PC-3 (cell line): ENCODE results near the gene TSSC4. TPM values are rescaled to one million over a fixed set of nuclear protein-coding genes. Genes with fewer than 3 reads are reported as not detected.

ENCODE experiments used
- ATAC-seq: fragments of 200-7000 bp; cut with Tn5 transposase; 2 replicates; pipeline ENCODE4 v1.9.1; 2020; ENCODE audit warnings: mild to moderate bottlenecking, moderate library complexity
- BruUV-seq: library from RNA; stranded (reverse); fragments of 400-500 nt; replicated peaks from 2 replicates; lab custom pipeline; 2021; lab: Mats Ljungman, UMichigan
- CTCF ChIA-PET: fragments of 300-600 bp; sonication (Branson Sonifier 250); formaldehyde crosslinking; loops from one replicate; lab custom pipeline; 2022; ENCODE audit warnings: antibody characterized with exemption; lab: Charles Lee
- POLR2A ChIA-PET: fragments of 300-600 bp; sonication (Branson Sonifier 250); formaldehyde crosslinking; loops from one replicate; lab custom pipeline; 2022; ENCODE audit warnings: antibody characterized with exemption; ENCODE audit not compliant: unreplicated experiment; lab: Charles Lee
- DNase-seq: peaks from one replicate; pipeline ENCODE4 v3.0.0-alpha.2; 2015
- H2AFZ ChIP-seq: fragments of 300-600 bp; sonication (generic); 2 replicates; pipeline ENCODE4 v1.6.0; 2016; ENCODE audit warnings: antibody characterized with exemption, low read length
- H3F3A ChIP-seq: fragments of 300-600 bp; sonication (generic); one replicate; pipeline ENCODE4 v1.6.0; 2017; ENCODE audit warnings: antibody characterized with exemption, low read length, control low read depth, mild to moderate bottlenecking; ENCODE audit not compliant: unreplicated experiment
- H3K27ac ChIP-seq: fragments of 300-600 bp; sonication (generic); 2 replicates; pipeline ENCODE4 v1.5.1; 2016; ENCODE audit warnings: mild to moderate bottlenecking, low read length
- H3K27me3 ChIP-seq: fragments of 300-600 bp; sonication (generic); 2 replicates; pipeline ENCODE4 v1.6.1; 2016; ENCODE audit warnings: low read length, mixed read lengths
- H3K36me3 ChIP-seq: fragments of 300-600 bp; sonication (generic); 2 replicates; pipeline ENCODE4 v1.6.1; 2016; ENCODE audit warnings: low read depth, mixed run types, low read length, mixed read lengths
- H3K4me1 ChIP-seq: fragments of 300-600 bp; sonication (generic); 2 replicates; pipeline ENCODE4 v1.5.1; 2016; ENCODE audit warnings: low read length; ENCODE audit not compliant: insufficient read depth
- H3K4me2 ChIP-seq: fragments of 300-600 bp; sonication (generic); 2 replicates; pipeline ENCODE4 v1.6.0; 2016; ENCODE audit warnings: low read length
- H3K4me3 ChIP-seq: fragments of 300-600 bp; sonication (generic); 2 replicates; pipeline ENCODE4 v1.5.1; 2016; ENCODE audit warnings: mild to moderate bottlenecking, low read length, mixed read lengths
- H3K79me2 ChIP-seq: fragments of 300-600 bp; sonication (generic); 2 replicates; pipeline ENCODE4 v1.6.1; 2017; ENCODE audit warnings: low read length, mixed read lengths
- H3K9ac ChIP-seq: fragments of 300-600 bp; sonication (generic); 2 replicates; pipeline ENCODE4 v1.6.0; 2016; ENCODE audit warnings: mild to moderate bottlenecking, low read length
- H3K9me2 ChIP-seq: fragments of 300-600 bp; sonication (generic); replicated peaks from 2 replicates; pipeline ENCODE4 v1.6.1; 2016; ENCODE audit warnings: mixed run types, low read length, mixed read lengths
- H3K9me3 ChIP-seq: fragments of 300-600 bp; sonication (generic); 2 replicates; pipeline ENCODE4 v1.6.1; 2016; ENCODE audit warnings: low read length, mixed read lengths
- H4K20me1 ChIP-seq: fragments of 300-600 bp; sonication (generic); 2 replicates; pipeline ENCODE4 v1.6.1; 2016; ENCODE audit warnings: low read length, mixed read lengths
- EZH2 ChIP-seq: fragments of 300-600 bp; sonication (generic); IDR thresholded peaks from one replicate; pipeline ENCODE4 v1.6.1; 2017; ENCODE audit warnings: antibody characterized with exemption, mild to moderate bottlenecking, low read length; ENCODE audit not compliant: unreplicated experiment
- EZH2phosphoT487 ChIP-seq: fragments of 300-600 bp; sonication (generic); IDR thresholded peaks from 2 replicates; pipeline ENCODE4 v1.6.1; 2018; ENCODE audit warnings: mild to moderate bottlenecking, antibody characterized with exemption, low read length, borderline replicate concordance
- intact Hi-C: fragments of 100-400 bp; cut with micrococcal nuclease; formaldehyde crosslinking; loops from 2 replicates; pipeline ENCODE4 v1.9.0; 2023
- total RNA-seq: library from RNA; depleted of rRNA; stranded (reverse); fragments of >200 nt; gene quantifications from 2 replicates; pipeline ENCODE4 v1.2.3, GENCODE V29; 2014
- TF ChIP-seq, protein P1 (sequence below): fragments of 300-600 bp; sonication (generic); conservative IDR thresholded peaks from 2 replicates; pipeline ENCODE4 v1.5.1; 2017; ENCODE audit warnings: antibody characterized with exemption, low read depth, mild to moderate bottlenecking, low read length

TSSC4 gene
- total RNA-seq, 1 experiment from 2014 or later, result 88.3 TPM

DNA sequence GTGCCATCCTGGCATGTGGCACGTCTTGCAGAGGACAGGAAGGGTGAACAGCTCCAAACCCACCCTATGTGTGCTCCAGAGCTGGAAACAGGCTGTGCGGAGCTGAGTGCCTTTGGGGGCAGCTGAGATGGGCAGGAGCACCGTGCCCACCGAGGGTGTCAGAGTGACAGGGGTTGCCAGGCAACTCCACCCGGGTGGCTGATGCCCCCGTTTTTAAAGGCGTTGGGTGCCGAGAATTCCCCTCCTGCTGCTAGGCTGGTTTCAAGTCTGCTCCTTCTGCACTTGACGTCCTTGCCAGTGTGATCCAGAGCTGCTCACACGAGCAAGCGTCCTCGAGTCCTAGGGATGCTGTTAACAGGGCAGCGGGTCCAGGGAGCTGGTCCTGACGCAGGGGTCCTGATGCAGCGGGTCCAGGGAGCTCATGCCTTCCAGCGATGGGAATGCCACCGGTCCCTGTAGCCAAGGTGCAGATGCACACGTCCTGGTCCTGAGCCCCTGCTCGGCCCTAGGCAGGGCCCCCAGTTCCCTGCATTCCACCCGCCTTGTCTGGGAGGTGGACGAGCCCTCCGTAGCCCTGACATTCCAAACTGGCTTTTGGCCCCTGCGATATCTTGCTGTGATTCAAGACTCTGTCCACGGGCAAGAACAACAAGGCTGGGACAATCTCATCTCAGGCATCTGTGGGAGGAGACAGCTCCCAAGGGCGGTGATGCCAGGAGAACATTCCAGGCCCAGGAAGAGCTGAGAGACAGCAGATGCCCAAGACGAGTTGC is 49.2 kb downstream of the TSSC4 start:
- Histone ChIP-seq H3K4me1 (no peaks in the 10 kb centered on the region), H3K79me2 (no peaks in the 10 kb centered on the region), H3F3A (no peaks in the 10 kb centered on the region), H3K27ac (no peak overlapping the region), H3K9ac (no peak overlapping the region), H3K4me3 (no peak overlapping the region), H2AFZ (no peak overlapping the region), H3K27me3 (peaks cover 7% of the 10 kb centered on the region; the same call in 1 of the 2 replicates), H3K4me2 (no peak overlapping the region), H3K9me2 (no peaks in the 10 kb centered on the region), H4K20me1 (no peaks in the 10 kb centered on the region), H3K9me3 (no peaks in the 10 kb centered on the region), H3K36me3 (no peaks in the 10 kb centered on the region)
- intact Hi-C loops, result no loop called here
- ChIA-PET POLR2A (interaction anchor here (0.6 kb wide), 1 partner anchor 36 kb away, joined by 3 read pairs; no protein-coding TSS in a partner anchor), CTCF (no interaction called here)
- no peak for DNase-seq
- ATAC-seq, result no peak
- TF ChIP-seq EZH2phosphoT487 (no peak), EZH2 (no peak)
- TF ChIP-seq, protein P1, sequence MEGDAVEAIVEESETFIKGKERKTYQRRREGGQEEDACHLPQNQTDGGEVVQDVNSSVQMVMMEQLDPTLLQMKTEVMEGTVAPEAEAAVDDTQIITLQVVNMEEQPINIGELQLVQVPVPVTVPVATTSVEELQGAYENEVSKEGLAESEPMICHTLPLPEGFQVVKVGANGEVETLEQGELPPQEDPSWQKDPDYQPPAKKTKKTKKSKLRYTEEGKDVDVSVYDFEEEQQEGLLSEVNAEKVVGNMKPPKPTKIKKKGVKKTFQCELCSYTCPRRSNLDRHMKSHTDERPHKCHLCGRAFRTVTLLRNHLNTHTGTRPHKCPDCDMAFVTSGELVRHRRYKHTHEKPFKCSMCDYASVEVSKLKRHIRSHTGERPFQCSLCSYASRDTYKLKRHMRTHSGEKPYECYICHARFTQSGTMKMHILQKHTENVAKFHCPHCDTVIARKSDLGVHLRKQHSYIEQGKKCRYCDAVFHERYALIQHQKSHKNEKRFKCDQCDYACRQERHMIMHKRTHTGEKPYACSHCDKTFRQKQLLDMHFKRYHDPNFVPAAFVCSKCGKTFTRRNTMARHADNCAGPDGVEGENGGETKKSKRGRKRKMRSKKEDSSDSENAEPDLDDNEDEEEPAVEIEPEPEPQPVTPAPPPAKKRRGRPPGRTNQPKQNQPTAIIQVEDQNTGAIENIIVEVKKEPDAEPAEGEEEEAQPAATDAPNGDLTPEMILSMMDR, result no peak
- BruUV-seq, result no TSS peak

DNA sequence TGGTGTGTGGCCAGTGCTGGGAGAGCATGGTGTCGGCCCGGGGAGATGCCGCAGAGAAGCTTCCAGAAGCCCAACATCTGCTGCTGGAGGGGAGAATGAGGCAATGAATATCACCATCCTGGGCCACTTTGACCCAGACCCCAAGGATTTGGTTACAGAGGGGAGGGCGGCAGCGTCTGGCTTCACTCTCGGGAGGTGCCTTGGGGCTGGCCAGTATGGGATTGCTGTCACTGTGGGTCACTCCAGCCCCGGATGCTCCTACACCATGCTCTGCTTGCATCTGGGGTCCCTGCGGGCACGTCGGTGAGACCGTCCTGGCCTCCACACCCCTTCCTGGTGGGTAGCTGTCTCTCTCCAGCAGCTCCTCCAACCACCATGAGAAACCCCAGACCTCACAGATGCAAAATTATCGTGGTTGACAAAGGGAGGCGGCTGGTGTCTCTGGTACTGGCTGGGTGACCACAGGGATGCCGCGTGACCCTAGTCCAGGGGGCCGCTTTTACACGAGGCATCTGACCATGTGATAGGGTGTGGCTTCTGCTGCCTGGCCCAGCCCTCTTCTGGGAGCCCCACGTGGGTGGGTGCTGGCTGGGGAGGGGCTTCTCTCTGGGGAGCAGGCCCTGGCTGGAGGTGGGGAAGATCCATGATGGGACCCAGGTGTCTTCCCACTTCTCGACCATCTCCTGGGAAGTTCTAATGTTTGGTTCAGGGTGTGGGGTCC is 49.9 kb downstream of the TSSC4 start:
- DNase-seq (no peak), ATAC-seq (no peak)
- Histone ChIP-seq H2AFZ (no peak overlapping the region), H3K36me3 (no peaks in the 10 kb centered on the region), H3K9me3 (no peaks in the 10 kb centered on the region), H3K27me3 (peaks cover 4% of the 10 kb centered on the region; the same call in 1 of the 2 replicates), H3K4me1 (no peaks in the 10 kb centered on the region), H4K20me1 (no peaks in the 10 kb centered on the region), H3K27ac (no peak overlapping the region), H3K4me3 (no peak overlapping the region), H3K9me2 (no peaks in the 10 kb centered on the region), H3K9ac (no peak overlapping the region), H3K79me2 (no peaks in the 10 kb centered on the region), H3K4me2 (no peak overlapping the region), H3F3A (no peaks in the 10 kb centered on the region)
- POLR2A ChIA-PET, result no interaction called here
- CTCF ChIA-PET, result no interaction called here
- intact Hi-C loops, result no loop called here
- TF ChIP-seq EZH2phosphoT487, result no peak
- TF ChIP-seq EZH2, result no peak
- TF ChIP-seq, protein P1, result no peak
- BruUV-seq, result no TSS peak
